Chondrocyte (in vitro differentiated cells): ENCODE results near the gene SSH3. TPM values are rescaled to one million over a fixed set of nuclear protein-coding genes. Genes with fewer than 3 reads are reported as not detected.

Source experiments
- DNase-seq: peaks from one replicate; pipeline ENCODE4 v3.0.0; 2021; ENCODE audit warnings: mixed read lengths, low spot score
- H3K27ac Mint-ChIP-seq: one replicate; pipeline ENCODE4 v1.8.0; 2021; ENCODE audit warnings: mild to moderate bottlenecking, moderate library complexity, mixed read lengths; ENCODE audit not compliant: unreplicated experiment
- H3K27me3 Mint-ChIP-seq: 2 replicates; pipeline ENCODE4 v1.8.0; 2021; ENCODE audit warnings: low read depth, mixed read lengths
- H3K36me3 Mint-ChIP-seq: 2 replicates; pipeline ENCODE4 v1.8.0; 2021; ENCODE audit warnings: low read depth, mixed read lengths
- H3K4me1 Mint-ChIP-seq: 2 replicates; pipeline ENCODE4 v1.8.0; 2021; ENCODE audit warnings: low read depth, mild to moderate bottlenecking, mixed read lengths
- H3K4me3 Mint-ChIP-seq: one replicate; pipeline ENCODE4 v1.8.0; 2021; ENCODE audit warnings: mild to moderate bottlenecking, moderate library complexity, mixed read lengths; ENCODE audit not compliant: unreplicated experiment
- H3K9me3 Mint-ChIP-seq: 2 replicates; pipeline ENCODE4 v1.8.0; 2021; ENCODE audit warnings: low read depth, mixed read lengths
- long read RNA-seq: library from polyadenylated mRNA; stranded (forward); transcript quantifications from one replicate; pipeline ENCODE4 v2.0.0, GENCODE V29; 2021
- total RNA-seq: library from RNA; stranded (reverse); gene quantifications from 3 replicates; pipeline ENCODE4 v1.2.1, GENCODE V29; 2021
- TF ChIP-seq, protein P1 (sequence below): fragments of 200-600 bp; sonication (generic); IDR thresholded peaks from 2 replicates; pipeline ENCODE4 v1.5.0; 2021; ENCODE audit warnings: antibody characterized with exemption, mild to moderate bottlenecking, moderate library complexity

Gene SSH3, protein sequence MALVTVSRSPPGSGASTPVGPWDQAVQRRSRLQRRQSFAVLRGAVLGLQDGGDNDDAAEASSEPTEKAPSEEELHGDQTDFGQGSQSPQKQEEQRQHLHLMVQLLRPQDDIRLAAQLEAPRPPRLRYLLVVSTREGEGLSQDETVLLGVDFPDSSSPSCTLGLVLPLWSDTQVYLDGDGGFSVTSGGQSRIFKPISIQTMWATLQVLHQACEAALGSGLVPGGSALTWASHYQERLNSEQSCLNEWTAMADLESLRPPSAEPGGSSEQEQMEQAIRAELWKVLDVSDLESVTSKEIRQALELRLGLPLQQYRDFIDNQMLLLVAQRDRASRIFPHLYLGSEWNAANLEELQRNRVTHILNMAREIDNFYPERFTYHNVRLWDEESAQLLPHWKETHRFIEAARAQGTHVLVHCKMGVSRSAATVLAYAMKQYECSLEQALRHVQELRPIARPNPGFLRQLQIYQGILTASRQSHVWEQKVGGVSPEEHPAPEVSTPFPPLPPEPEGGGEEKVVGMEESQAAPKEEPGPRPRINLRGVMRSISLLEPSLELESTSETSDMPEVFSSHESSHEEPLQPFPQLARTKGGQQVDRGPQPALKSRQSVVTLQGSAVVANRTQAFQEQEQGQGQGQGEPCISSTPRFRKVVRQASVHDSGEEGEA
- 19.8 to 30.0 TPM (median 28.4 TPM) in 3 replicates for total RNA-seq
- long read RNA-seq, transcript SSH3-201 (14 exons, 2,871 nt) = major isoform, 31 of 67 reads
- long read RNA-seq, partial matches to known transcripts = 3 of 67 reads
- long read RNA-seq, other reads (novel, unspliced or antisense) = 32 of 67 reads

GRCh38 chr11:67303132-67303834, at the start of gene SSH3:
Gene SSH3 (plus strand): TSS chr11:67303530. CDS start chr11:67303626, 96 bp downstream.
- peak; percentile 91 for DNase-seq
- H3K36me3 Mint-ChIP-seq = peaks cover 7% of the 10 kb centered on the region
- peaks cover 21% of the 10 kb centered on the region for H3K4me1 Mint-ChIP-seq
- no peaks in the 10 kb centered on the region for H3K9me3 Mint-ChIP-seq
- H3K4me3 Mint-ChIP-seq = peak within 1 kb of the TSS; percentile 68
- H3K27me3 Mint-ChIP-seq = no peaks in the 10 kb centered on the region
- peak within 1 kb of the TSS; percentile 45 for H3K27ac Mint-ChIP-seq
- TF ChIP-seq, protein P1, sequence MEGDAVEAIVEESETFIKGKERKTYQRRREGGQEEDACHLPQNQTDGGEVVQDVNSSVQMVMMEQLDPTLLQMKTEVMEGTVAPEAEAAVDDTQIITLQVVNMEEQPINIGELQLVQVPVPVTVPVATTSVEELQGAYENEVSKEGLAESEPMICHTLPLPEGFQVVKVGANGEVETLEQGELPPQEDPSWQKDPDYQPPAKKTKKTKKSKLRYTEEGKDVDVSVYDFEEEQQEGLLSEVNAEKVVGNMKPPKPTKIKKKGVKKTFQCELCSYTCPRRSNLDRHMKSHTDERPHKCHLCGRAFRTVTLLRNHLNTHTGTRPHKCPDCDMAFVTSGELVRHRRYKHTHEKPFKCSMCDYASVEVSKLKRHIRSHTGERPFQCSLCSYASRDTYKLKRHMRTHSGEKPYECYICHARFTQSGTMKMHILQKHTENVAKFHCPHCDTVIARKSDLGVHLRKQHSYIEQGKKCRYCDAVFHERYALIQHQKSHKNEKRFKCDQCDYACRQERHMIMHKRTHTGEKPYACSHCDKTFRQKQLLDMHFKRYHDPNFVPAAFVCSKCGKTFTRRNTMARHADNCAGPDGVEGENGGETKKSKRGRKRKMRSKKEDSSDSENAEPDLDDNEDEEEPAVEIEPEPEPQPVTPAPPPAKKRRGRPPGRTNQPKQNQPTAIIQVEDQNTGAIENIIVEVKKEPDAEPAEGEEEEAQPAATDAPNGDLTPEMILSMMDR = peak; percentile 14

- Mint-ChIP-seq H3K9me3 (no peaks in the 10 kb centered on the region), H3K4me1 (peaks cover 4% of the 10 kb centered on the region), H3K27me3 (no peaks in the 10 kb centered on the region), H3K36me3 (peaks cover 50% of the 10 kb centered on the region), H3K4me3 (no peak overlapping the region), H3K27ac (no peak overlapping the region)
- TF ChIP-seq, protein P1 = no peak
- DNase-seq = no peak
Observed at GRCh38 chr11:67253872-67254624, 49.3 kb upstream of the SSH3 start.

DNA sequence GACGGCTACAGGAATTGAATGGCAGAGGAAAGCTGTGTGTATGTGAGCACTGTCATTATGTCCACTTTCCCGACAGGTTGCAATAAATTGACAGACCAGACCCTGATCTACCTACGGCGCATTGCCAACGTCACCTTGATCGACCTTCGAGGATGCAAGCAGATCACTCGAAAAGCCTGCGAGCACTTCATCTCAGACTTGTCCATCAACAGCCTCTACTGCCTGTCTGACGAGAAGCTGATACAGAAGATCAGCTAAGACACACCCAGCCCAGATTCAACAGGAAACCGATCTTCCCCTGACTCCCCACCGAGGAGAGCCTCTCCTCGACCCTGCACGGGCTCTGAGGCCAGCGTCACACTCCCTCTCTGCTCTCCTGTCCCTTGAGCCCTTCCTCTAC, 48.5 kb upstream of the SSH3 start:
- DNase-seq = no peak
- Mint-ChIP-seq H3K9me3 (no peaks in the 10 kb centered on the region), H3K4me3 (no peak overlapping the region), H3K4me1 (peaks cover 4% of the 10 kb centered on the region), H3K27ac (no peak overlapping the region), H3K27me3 (no peaks in the 10 kb centered on the region), H3K36me3 (peaks cover 44% of the 10 kb centered on the region)
- TF ChIP-seq, protein P1 = no peak

GRCh38 chr11:67255353-67255752, 48.0 kb upstream of the SSH3 start:
- Mint-ChIP-seq H3K4me3 (no peak overlapping the region), H3K27me3 (no peaks in the 10 kb centered on the region), H3K27ac (no peak overlapping the region), H3K4me1 (peaks cover 4% of the 10 kb centered on the region), H3K36me3 (peaks cover 41% of the 10 kb centered on the region), H3K9me3 (no peaks in the 10 kb centered on the region)
- no peak for DNase-seq
- TF ChIP-seq, protein P1 = no peak
